GM10248 (cell line): ENCODE results near the gene HORMAD2.

Source experiments
- CTCF ChIA-PET: fragments of 300-600 bp; sonication (Branson Sonifier 250); formaldehyde crosslinking; extraction: SDS; loops from one replicate; lab custom pipeline; 2021; ENCODE audit warnings: antibody characterized with exemption; lab: Yijun Ruan, JAX
- POLR2A ChIA-PET: fragments of 350-650 bp; sonication (Branson Sonifier 250); formaldehyde crosslinking; extraction: SDS; loops from one replicate; lab custom pipeline; 2020; ENCODE audit warnings: antibody characterized with exemption; lab: Yijun Ruan, JAX
- DNase-seq: peaks from one replicate; pipeline ENCODE4 v3.0.0; 2012; ENCODE audit errors: extremely low spot score
- CTCF ChIP-seq: IDR thresholded peaks from 2 replicates; pipeline ENCODE4 v1.5.1; 2012; ENCODE audit warnings: mild to moderate bottlenecking, low read depth; ENCODE audit errors: extremely low read depth, missing control alignments, control extremely low read depth

The HORMAD2 gene

GRCh38 chr22:30158744-30159500 is 78.7 kb downstream of the HORMAD2 start:
- TF ChIP-seq CTCF = no peak
- ChIA-PET CTCF (interaction anchor here (1.0 kb wide), 2 partner anchors 17 to 51 kb away, joined by 3 to 4 read pairs; no protein-coding TSS in a partner anchor), POLR2A (no interaction called here)
- DNase-seq = no peak

GRCh38 chr22:30159561-30160353 is 79.5 kb downstream of the HORMAD2 start:
- ChIA-PET CTCF (interaction anchor here (1.0 kb wide), 1 partner anchor 52 kb away, joined by 4 read pairs; no protein-coding TSS in a partner anchor), POLR2A (no interaction called here)
- TF ChIP-seq CTCF = no peak
- no peak for DNase-seq

- CTCF ChIA-PET = no interaction called here
Measured at GRCh38 chr22:30161051-30161469, 80.8 kb downstream of the HORMAD2 start.

GRCh38 chr22:30167296-30167695 is 87.0 kb downstream of the HORMAD2 start:
- CTCF ChIA-PET = interaction anchor here (1.0 kb wide), 1 partner anchor 15 kb away, joined by 3 read pairs; no protein-coding TSS in a partner anchor

More at GRCh38 chr22:30161051-30161469, 80.8 kb downstream of the HORMAD2 start:
- POLR2A ChIA-PET = no interaction called here
- no peak for DNase-seq
- TF ChIP-seq CTCF = no peak

GRCh38 chr22:30167734-30168133 is 87.5 kb downstream of the HORMAD2 start:
- TF ChIP-seq CTCF = no peak
- CTCF ChIA-PET = interaction anchor here (1.0 kb wide), 1 partner anchor 16 kb away, joined by 3 read pairs; no protein-coding TSS in a partner anchor
- POLR2A ChIA-PET = no interaction called here
- no peak for DNase-seq

More at GRCh38 chr22:30167296-30167695, 87.0 kb downstream of the HORMAD2 start:
- no peak for TF ChIP-seq CTCF
- DNase-seq = no peak
- POLR2A ChIA-PET = no interaction called here

GRCh38 chr22:30169002-30169401 is 88.7 kb downstream of the HORMAD2 start:
- CTCF ChIA-PET = interaction anchor here (1.1 kb wide), 1 partner anchor 61 kb away, joined by 3 read pairs; no protein-coding TSS in a partner anchor
- POLR2A ChIA-PET = no interaction called here
- DNase-seq = no peak
- no peak for TF ChIP-seq CTCF
